ENCODE results near the gene PPM1H.
"Not testable (repeated sequence)": the region's sequence is repeated elsewhere in the genome, so short reads cannot be mapped to it uniquely, and the experiment has no call there.

The PPM1H gene

DNA sequence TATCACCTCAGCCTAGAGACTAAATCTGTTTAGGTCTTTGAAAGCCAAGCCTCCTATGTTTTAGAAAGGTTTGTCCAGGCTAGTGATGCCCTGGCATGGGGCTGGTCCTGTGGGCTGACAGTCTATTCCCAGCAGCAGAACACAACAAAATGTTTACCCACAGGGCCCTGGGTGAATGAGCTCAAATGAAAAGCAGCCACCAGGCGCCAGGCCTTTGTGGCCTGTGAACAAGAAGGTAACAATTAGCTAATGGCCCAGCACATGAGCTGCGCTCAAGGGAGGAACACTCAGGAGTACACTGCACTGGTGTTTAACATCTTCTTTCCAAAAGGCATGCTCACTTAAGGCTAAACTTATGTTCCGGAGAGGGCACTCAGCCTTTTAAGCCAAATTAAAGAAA is 266.2 kb downstream of the PPM1H start:
- Histone ChIP-seq H3K14ac (ENCODE audit: low read length) (no peak overlapping the region), H3K27ac (replicated peaks; ENCODE audit: low read length) (no peak overlapping the region), H3K27me3 (ENCODE audit: control insufficient read depth in 3 of 3, insufficient read depth in 3 of 3, low read depth in 1 of 3, low read length in 3 of 3) (no peaks in the 10 kb centered on the region), H2BK12ac (ENCODE audit: low read length) (no peak overlapping the region), H3K23ac (ENCODE audit: low read depth, low read length, poor library complexity) (no peak overlapping the region), H3K4ac (ENCODE audit: low read length) (no peak overlapping the region), H2BK120ac (ENCODE audit: low read depth, low read length) (no peak overlapping the region), H3K9me3 (replicated peaks in 1 of 2; ENCODE audit: control insufficient read depth in 2 of 2, insufficient read depth in 1 of 2, low read depth in 1 of 2, low read length in 2 of 2) (no peaks in the 10 kb centered on the region), H2AFZ (ENCODE audit: low read length) (no peak overlapping the region), H3K4me1 (ENCODE audit: control insufficient read depth in 2 of 2, insufficient read depth in 1 of 2, low read depth in 1 of 2, low read length in 2 of 2) (peaks cover 9 to 18% of the 10 kb centered on the region in 2 donors), H2BK5ac (ENCODE audit: low read length) (no peak overlapping the region), H3K4me3 (ENCODE audit: low read length in 2 of 2) (no peak overlapping the region), H2BK15ac (ENCODE audit: low read length) (no peak overlapping the region), H3K18ac (ENCODE audit: low read length) (no peak overlapping the region), H2AK5ac (ENCODE audit: low read depth, low read length) (no peak overlapping the region), H3K36me3 (replicated peaks in 1 of 2; ENCODE audit: control insufficient read depth in 2 of 2, insufficient read depth in 2 of 2, low read length in 2 of 2) (no peaks in the 10 kb centered on the region), H3K79me1 (ENCODE audit: low read depth, low read length) (no peaks in the 10 kb centered on the region), H3K9ac (ENCODE audit: low read depth, low read length, poor library complexity) (no peak overlapping the region), H4K8ac (ENCODE audit: low read depth, low read length) (no peak overlapping the region), H4K91ac (ENCODE audit: low read depth, low read length, poor library complexity) (no peak overlapping the region), H3K4me2 (ENCODE audit: insufficient read depth, low read length, poor library complexity, severe bottlenecking) (no peak overlapping the region)
- no peak for DNase-seq (ENCODE audit: low spot score)
- no CpG with 5 or more reads among the region's 3 CpGs for WGBS, 2 donors (ENCODE audit: extremely low coverage in 2 of 2, insufficient read length in 2 of 2, insufficient replicate concordance in 1 of 2)

DNA sequence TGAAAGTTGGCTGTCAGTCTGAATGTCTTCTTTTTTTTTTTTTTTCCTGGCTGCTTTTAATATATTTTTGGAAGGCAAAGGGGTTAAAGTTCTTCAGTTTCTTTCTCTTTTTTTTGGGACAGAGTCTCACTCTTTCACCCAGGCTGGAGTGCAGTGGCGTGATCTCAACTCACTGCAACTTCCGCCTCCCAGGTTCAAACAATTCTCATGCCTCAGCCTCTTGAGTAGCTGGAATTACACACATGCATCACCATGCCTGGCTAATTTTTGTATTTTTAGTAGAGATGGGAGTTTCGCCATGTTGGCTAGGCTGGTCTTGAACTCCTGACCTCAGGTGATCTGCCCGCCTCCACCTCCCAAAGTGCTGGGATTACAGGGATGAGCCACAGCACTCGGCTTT is 270.0 kb downstream of the PPM1H start:
- not testable (repeated sequence) for H2BK15ac ChIP-seq (ENCODE audit: low read length); H2BK120ac ChIP-seq (ENCODE audit: low read depth, low read length); H4K8ac ChIP-seq (ENCODE audit: low read depth, low read length); H3K4me1 ChIP-seq (ENCODE audit: control insufficient read depth in 2 of 2, insufficient read depth in 1 of 2, low read depth in 1 of 2, low read length in 2 of 2); H3K36me3 ChIP-seq (replicated peaks in 1 of 2; ENCODE audit: control insufficient read depth in 2 of 2, insufficient read depth in 2 of 2, low read length in 2 of 2); H3K18ac ChIP-seq (ENCODE audit: low read length); H3K27ac ChIP-seq (replicated peaks; ENCODE audit: low read length); H3K9me3 ChIP-seq (replicated peaks in 1 of 2; ENCODE audit: control insufficient read depth in 2 of 2, insufficient read depth in 1 of 2, low read depth in 1 of 2, low read length in 2 of 2); H3K4me2 ChIP-seq (ENCODE audit: insufficient read depth, low read length, poor library complexity, severe bottlenecking); H3K27me3 ChIP-seq (ENCODE audit: control insufficient read depth in 3 of 3, insufficient read depth in 3 of 3, low read depth in 1 of 3, low read length in 3 of 3); H2BK5ac ChIP-seq (ENCODE audit: low read length); H3K4ac ChIP-seq (ENCODE audit: low read length); H3K23ac ChIP-seq (ENCODE audit: low read depth, low read length, poor library complexity); H3K9ac ChIP-seq (ENCODE audit: low read depth, low read length, poor library complexity); H2AK5ac ChIP-seq (ENCODE audit: low read depth, low read length); H3K14ac ChIP-seq (ENCODE audit: low read length); H4K91ac ChIP-seq (ENCODE audit: low read depth, low read length, poor library complexity); H2BK12ac ChIP-seq (ENCODE audit: low read length); H3K79me1 ChIP-seq (ENCODE audit: low read depth, low read length); DNase-seq (ENCODE audit: low spot score); H3K4me3 ChIP-seq (ENCODE audit: low read length in 2 of 2); H2AFZ ChIP-seq (ENCODE audit: low read length)
- no CpG with 5 or more reads among the region's 5 CpGs for WGBS, 2 donors (ENCODE audit: extremely low coverage in 2 of 2, insufficient read length in 2 of 2, insufficient replicate concordance in 1 of 2)

DNA sequence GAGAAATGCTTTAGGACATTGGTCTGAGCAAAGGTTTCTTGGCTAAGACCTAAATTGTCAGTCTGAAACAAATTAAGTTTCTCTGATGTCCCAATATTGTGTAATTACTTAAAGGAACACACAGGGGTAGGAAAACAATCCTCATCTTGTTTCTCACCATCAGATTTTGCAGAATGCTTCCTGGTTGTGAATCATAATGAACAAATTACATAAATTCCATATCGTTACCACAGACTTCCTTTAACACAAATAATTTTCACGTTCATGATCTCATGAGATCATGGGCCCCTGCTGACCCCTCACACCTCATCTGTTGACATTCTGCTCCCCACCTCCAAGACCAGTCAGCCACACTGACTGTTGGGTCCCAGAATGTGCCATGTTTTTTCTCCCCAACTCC is 274.2 kb downstream of the PPM1H start:
- peaks cover 0 to 10% of the 10 kb centered on the region in 2 donors for H3K9me3 ChIP-seq (replicated peaks in 1 of 2; ENCODE audit: control insufficient read depth in 2 of 2, insufficient read depth in 1 of 2, low read depth in 1 of 2, low read length in 2 of 2)
- H2AK5ac ChIP-seq (ENCODE audit: low read depth, low read length), result no peak overlapping the region
- H2BK120ac ChIP-seq (ENCODE audit: low read depth, low read length), result no peak overlapping the region
- H3K4me1 ChIP-seq (ENCODE audit: control insufficient read depth in 2 of 2, insufficient read depth in 1 of 2, low read depth in 1 of 2, low read length in 2 of 2), result peaks cover 26 to 35% of the 10 kb centered on the region in 2 donors
- H4K8ac ChIP-seq (ENCODE audit: low read depth, low read length), result no peak overlapping the region
- H3K27me3 ChIP-seq (ENCODE audit: control insufficient read depth in 3 of 3, insufficient read depth in 3 of 3, low read depth in 1 of 3, low read length in 3 of 3), result no peaks in the 10 kb centered on the region
- DNase-seq (ENCODE audit: low spot score), result no peak
- H3K14ac ChIP-seq (ENCODE audit: low read length), result no peak overlapping the region
- H2BK12ac ChIP-seq (ENCODE audit: low read length), result peak overlapping the region; percentile 77
- H2AFZ ChIP-seq (ENCODE audit: low read length), result no peak overlapping the region
- H3K23ac ChIP-seq (ENCODE audit: low read depth, low read length, poor library complexity), result no peak overlapping the region
- H3K4me2 ChIP-seq (ENCODE audit: insufficient read depth, low read length, poor library complexity, severe bottlenecking), result no peak overlapping the region
- no peak overlapping the region for H3K18ac ChIP-seq (ENCODE audit: low read length)
- H2BK5ac ChIP-seq (ENCODE audit: low read length), result no peak overlapping the region
- no peak overlapping the region for H4K91ac ChIP-seq (ENCODE audit: low read depth, low read length, poor library complexity)
- no peak overlapping the region for H3K4ac ChIP-seq (ENCODE audit: low read length)
- no CpG with 5 or more reads among the region's 2 CpGs for WGBS, 2 donors (ENCODE audit: extremely low coverage in 2 of 2, insufficient read length in 2 of 2, insufficient replicate concordance in 1 of 2)
- H3K4me3 ChIP-seq (ENCODE audit: low read length in 2 of 2), result no peak overlapping the region
- H2BK15ac ChIP-seq (ENCODE audit: low read length), result no peak overlapping the region
- H3K27ac ChIP-seq (replicated peaks; ENCODE audit: low read length), result no peak overlapping the region
- H3K79me1 ChIP-seq (ENCODE audit: low read depth, low read length), result no peaks in the 10 kb centered on the region
- H3K36me3 ChIP-seq (replicated peaks in 1 of 2; ENCODE audit: control insufficient read depth in 2 of 2, insufficient read depth in 2 of 2, low read length in 2 of 2), result no peaks in the 10 kb centered on the region
- H3K9ac ChIP-seq (ENCODE audit: low read depth, low read length, poor library complexity), result no peak overlapping the region

DNA sequence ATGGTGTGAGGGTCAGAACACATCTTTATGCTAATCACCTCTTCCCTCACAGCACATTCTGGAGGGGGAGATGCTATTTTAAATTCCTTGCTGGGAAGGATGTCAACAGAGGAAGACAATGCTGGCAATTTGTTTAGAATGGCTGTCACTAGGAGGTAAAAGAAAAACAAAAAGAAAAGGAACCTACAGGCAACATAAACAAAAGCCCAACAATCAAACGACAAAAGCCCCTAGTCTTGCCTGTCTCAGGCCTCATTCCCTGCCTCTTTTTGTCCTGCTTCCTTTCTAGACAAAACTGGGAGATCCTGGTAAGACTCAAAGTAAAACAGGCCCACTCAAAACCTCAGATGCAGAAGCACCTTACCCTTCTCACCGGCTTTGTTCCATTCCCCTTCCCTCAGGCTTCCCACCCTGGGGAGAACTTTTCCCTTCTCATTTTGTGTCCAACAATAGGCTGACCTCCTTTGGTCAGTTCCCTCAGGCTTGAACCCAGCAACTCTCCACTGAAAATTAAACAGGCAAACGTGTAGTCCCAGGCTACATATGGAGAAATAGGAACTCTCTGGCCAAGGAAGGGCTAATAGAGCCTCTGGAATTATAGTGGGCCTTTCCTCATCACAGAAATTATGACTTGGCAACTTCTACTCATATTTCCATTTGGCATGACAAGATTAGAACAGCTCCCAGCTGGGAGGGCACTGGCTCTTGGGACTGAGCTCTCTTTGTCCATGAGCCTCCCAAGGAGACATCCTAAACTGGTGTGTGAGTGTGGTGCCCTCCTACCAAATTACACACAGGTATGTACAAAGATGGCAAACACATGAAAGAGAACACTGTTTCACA is 275.3 kb downstream of the PPM1H start:
- Histone ChIP-seq H2BK5ac (ENCODE audit: low read length) (no peak overlapping the region), H2BK120ac (ENCODE audit: low read depth, low read length) (no peak overlapping the region), H3K36me3 (replicated peaks in 1 of 2; ENCODE audit: control insufficient read depth in 2 of 2, insufficient read depth in 2 of 2, low read length in 2 of 2) (no peaks in the 10 kb centered on the region), H3K4ac (ENCODE audit: low read length) (no peak overlapping the region), H2BK12ac (ENCODE audit: low read length) (no peak overlapping the region), H3K18ac (ENCODE audit: low read length) (no peak overlapping the region), H3K14ac (ENCODE audit: low read length) (no peak overlapping the region), H4K91ac (ENCODE audit: low read depth, low read length, poor library complexity) (no peak overlapping the region), H3K79me1 (ENCODE audit: low read depth, low read length) (no peaks in the 10 kb centered on the region), H3K27me3 (ENCODE audit: control insufficient read depth in 3 of 3, insufficient read depth in 3 of 3, low read depth in 1 of 3, low read length in 3 of 3) (no peaks in the 10 kb centered on the region), H4K8ac (ENCODE audit: low read depth, low read length) (no peak overlapping the region), H2AK5ac (ENCODE audit: low read depth, low read length) (no peak overlapping the region), H3K9me3 (replicated peaks in 1 of 2; ENCODE audit: control insufficient read depth in 2 of 2, insufficient read depth in 1 of 2, low read depth in 1 of 2, low read length in 2 of 2) (peaks cover 0 to 10% of the 10 kb centered on the region in 2 donors), H3K9ac (ENCODE audit: low read depth, low read length, poor library complexity) (no peak overlapping the region), H3K4me2 (ENCODE audit: insufficient read depth, low read length, poor library complexity, severe bottlenecking) (no peak overlapping the region), H3K27ac (replicated peaks; ENCODE audit: low read length) (peak overlapping the region; percentile 74), H3K4me3 (ENCODE audit: low read length in 2 of 2) (no peak overlapping the region), H3K23ac (ENCODE audit: low read depth, low read length, poor library complexity) (no peak overlapping the region), H2AFZ (ENCODE audit: low read length) (peak overlapping the region; percentile 15), H2BK15ac (ENCODE audit: low read length) (no peak overlapping the region), H3K4me1 (ENCODE audit: control insufficient read depth in 2 of 2, insufficient read depth in 1 of 2, low read depth in 1 of 2, low read length in 2 of 2) (peaks cover 34 to 45% of the 10 kb centered on the region in 2 donors)
- DNase-seq (ENCODE audit: low spot score), result peak; percentile 48
- no CpG with 5 or more reads among the region's 3 CpGs for WGBS, 2 donors (ENCODE audit: extremely low coverage in 2 of 2, insufficient read length in 2 of 2, insufficient replicate concordance in 1 of 2)

Data from neuronal stem cell (in vitro differentiated cells).